ENCODE data around the gene TNFRSF9.

- TF ChIP-seq CTCF (IDR thresholded peaks at IDR 0.05; ENCODE audit: low read depth, low read length, missing input control) = no peak
- TF ChIP-seq REST (IDR thresholded peaks at IDR 0.05) = no peak
- no peak for TF ChIP-seq MAX (IDR thresholded peaks at IDR 0.05)
These were observed 61.4 kb downstream of the TNFRSF9 start for GRCh38 chr1:7879228-7879627.
